ENCODE data around the gene ZBTB44.
"Not testable (repeated sequence)": the region's sequence is repeated elsewhere in the genome, so short reads cannot be mapped to it uniquely, and the experiment has no call there.

ZBTB44 gene

GRCh38 chr11:130310622-130311021 is 4.1 kb downstream of the ZBTB44 start:
- DNase-seq = no peak

DNA sequence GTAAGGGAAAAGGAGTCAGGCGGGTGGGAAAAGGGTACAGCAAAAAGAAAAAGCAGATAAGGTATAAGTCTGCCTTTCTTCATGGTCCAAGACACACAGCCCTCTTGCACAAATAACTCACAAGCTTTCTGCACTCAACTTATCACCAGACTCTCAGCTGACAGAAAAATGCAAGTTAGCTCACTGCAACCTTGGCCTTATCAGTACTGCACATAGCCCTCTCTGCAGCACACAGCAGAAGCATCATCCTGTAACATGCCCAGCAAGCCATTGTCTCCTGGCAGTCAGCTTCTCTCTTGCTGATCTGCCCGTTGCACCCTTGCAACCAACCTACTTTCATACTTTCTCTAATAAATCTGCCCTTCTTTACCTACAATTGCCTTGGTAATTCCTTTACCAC is 5.8 kb downstream of the ZBTB44 start:
- no peak for DNase-seq

- DNase-seq = no peak
Measured at GRCh38 chr11:130308059-130308458, 6.7 kb downstream of the ZBTB44 start.

DNA sequence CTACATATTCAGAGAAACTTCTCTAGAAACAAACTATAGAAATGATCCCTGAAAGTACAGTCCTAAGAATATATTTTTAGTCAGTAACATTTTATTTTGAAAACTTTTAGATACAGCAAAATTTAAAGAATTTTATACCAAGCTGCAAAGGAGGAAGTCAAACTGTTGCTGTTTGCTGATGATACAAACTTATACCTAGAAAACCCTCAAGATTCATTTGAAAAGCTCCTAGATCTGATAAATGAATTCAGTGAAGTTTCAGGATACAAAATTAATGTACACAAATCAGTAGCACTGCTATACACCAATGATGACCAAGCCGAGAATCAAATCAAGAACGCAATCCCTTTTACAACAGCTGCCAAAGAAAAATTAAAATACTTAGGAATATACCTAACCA is 10.1 kb downstream of the ZBTB44 start:
- no peak for DNase-seq

DNA sequence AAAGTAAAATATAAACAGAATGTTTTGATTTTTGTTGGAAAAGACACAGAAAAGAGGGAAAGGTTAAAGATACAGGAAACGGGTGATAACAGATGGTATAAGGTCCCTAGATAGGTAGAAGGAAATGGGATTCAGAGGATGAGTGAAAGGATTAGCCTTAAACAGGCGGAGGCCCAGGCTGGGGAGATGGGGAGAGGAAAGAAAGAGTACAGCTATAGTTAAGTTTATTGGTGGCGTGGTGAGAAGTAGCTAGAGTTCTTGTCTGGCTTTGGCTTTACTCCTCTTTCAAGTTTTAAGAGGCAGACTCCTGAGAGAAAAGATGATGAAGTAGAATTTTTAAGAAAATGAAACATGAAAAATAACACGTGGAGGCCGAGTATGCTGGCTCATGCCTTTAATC is 13.7 kb downstream of the ZBTB44 start:
- no peak for DNase-seq

GRCh38 chr11:130300567-130300966 is 14.2 kb downstream of the ZBTB44 start:
- no peak for DNase-seq

GRCh38 chr11:130299978-130300377 is 14.7 kb downstream of the ZBTB44 start:
- DNase-seq = no peak

DNA sequence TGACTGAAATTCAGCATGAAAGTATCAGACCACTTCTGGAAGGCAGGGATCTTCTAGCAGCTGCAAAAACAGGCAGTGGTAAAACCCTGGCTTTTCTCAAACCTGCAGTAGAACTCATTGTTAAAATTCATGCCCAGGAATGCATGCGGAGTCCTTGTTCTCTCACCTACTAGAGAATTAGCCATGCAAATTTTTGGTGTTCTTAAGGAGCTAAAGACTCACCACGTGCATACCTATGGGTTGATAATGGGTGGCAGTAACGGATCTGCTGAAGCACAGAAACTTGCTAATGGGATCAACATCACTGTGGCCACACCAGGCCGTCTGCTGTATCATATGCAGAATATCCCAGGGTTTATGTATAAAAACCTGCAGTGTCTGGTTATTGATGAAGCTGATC is 19.1 kb downstream of the ZBTB44 start:
- no peak for DNase-seq

GRCh38 chr11:130282111-130282510 is 32.6 kb downstream of the ZBTB44 start:
- no peak for DNase-seq

DNA sequence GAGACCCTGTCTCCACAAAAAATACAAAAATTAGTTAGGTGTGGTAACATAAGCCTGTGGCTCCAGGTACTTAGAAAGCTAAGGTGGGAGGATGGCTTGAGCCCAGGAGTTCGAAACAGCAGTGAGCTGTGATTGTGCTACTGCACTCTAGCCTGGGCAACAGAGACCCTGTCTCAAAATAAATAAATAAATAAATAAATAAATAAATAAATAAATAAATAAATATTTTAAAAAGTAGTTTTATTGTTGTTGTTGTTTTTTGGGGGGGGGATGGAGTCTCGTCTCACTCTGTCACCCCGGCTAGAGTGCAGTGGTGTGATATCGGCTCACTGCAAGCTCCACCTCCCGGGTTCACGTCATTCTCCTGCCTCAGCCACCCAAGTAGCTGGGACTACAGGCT is 33.4 kb downstream of the ZBTB44 start:
- not testable (repeated sequence) for DNase-seq

DNA sequence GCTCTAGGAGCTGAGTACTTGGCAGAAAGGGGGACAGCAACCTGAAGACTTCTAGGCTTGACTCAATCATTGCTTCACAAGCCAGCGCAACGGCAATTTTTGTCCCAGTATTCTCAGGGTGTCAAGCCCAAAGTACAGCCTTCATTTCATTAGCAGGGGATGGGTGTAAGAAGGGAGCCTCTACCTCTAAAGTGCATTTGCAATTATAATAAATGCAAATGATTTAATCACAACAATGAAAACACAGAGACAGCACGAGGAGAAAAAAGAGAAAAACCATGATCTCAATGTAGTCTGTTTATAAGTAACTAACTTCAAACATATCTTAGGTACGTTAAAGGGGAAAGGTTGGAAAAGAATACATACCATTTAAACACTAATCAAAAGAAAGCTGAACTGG is 34.7 kb downstream of the ZBTB44 start:
- DNase-seq = no peak

DNA sequence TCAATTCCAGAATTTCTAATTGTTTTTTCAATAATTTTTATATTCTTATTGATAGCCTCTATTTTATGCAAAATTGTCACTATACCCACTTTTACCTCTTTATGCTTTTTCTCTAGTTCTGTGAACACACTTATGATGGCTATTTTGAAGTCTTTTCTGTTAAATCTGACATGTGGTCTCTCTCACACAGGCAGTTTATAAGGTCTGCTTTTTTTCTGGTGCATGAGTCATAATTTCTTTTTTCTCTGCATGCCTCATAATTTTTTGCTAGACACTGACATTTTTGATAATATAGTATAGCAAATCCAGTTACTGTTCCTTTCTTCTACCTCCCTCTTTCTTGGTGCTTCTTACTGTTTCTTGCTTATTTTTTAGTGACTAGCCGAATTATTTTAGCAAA is 36.0 kb downstream of the ZBTB44 start:
- no peak for DNase-seq

DNA sequence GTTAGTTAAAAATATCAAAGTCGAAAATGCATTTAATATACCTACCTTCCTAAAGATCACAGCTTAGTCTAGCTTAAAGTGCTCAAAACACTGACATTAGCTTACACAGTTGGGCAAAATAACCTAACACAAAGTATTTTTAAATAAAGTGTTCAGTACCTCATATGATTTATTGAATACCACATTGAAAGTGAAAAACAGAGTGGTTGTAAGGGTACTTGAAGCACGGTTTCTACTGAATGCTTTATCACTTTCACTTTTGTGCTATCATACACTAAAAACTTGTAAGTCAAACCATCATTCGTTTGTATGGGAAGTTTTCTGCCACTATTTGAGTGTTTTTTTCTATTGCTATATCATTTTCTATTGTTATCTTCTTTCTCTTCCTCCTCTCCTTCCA is 36.6 kb downstream of the ZBTB44 start:
- no peak for DNase-seq

GRCh38 chr11:130272336-130272735 is 42.4 kb downstream of the ZBTB44 start:
- no peak for DNase-seq

GRCh38 chr11:130269326-130269943 is 45.3 kb downstream of the ZBTB44 start:
- no peak for DNase-seq

DNA sequence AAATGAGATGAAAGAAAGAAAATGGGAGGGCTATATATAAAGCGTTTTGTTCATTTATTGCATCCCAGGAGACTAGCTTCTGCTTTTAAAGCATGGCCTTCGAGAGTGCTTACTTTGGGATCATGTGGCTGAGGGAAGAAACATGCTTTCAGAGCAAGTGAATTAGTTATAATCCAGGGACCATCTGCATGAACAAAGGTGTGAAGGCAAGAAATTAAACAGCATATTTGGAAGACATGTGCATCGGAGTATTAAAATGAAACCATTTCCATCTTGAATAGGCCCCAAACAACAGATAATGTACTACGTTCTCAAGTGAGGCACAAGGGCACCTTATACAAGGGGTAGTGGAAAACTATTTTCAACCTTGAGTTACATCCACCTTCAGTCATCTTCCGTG is 51.4 kb downstream of the ZBTB44 start:
- no peak for DNase-seq

GRCh38 chr11:130262424-130262823 is 52.3 kb downstream of the ZBTB44 start:
- DNase-seq = no peak

GRCh38 chr11:130261571-130261970 is 53.1 kb downstream of the ZBTB44 start:
- DNase-seq = no peak

DNA sequence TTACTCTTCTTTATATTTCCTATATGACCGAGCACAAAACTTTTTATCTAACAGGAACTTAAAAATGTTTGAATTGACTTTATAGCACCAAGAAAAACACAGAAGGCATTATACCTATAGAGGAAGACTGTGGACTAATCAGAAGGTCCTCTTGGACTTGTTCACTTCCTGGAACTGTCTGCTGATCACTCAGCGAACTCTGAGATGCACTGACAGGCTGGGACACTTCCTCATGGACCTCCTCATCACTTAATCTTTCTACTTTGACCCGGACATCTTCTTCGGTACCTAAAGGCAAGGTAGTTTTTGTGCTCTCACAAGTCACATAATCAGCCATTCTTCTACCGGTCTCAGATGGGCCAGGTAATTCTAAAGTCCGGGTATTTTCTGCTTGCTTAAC is 54.0 kb downstream of the ZBTB44 start:
- no peak for DNase-seq

- DNase-seq = no peak
Measured at GRCh38 chr11:130260080-130260627, 54.6 kb downstream of the ZBTB44 start.

GRCh38 chr11:130251763-130252162 is 63.0 kb downstream of the ZBTB44 start:
- not testable (repeated sequence) for DNase-seq

DNA sequence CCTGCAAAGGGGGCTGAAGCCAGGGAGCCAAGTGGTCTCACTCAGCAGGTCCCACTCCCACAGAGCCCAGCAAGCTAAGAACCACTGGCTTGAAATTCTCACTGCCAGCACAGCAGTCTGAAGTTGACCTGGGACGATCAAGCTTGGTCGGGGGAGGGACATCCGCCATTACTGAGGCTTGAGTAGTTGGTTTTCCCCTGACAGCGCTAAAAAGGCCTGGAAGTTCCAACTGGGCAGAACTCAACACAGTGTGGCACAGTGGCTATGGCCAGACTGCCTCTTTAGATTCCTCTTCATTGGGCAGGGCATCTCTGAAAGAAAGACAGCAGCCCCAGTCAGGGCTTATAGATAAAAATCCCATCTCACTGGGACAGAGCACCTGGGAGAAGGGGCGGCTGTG is 64.8 kb downstream of the ZBTB44 start:
- DNase-seq = not testable (repeated sequence)

DNA sequence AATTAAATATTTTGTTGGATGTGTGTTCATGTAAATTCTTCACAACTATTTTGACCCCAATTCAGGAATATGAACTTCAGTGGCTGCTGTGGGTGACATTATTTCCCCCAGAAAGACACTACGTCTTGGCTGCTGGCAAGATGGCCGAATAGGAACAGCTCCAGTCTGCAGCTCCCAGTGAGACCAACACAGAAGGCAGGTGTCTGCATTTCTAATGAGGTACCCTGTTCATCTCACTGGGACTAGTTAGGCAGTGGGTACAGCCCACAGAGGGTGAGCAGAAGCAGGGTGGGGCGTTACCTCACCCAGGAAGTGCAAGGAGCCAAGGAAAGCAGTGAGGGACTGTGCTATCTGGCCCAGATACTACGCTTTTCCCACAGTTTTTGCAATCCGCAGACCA is 65.3 kb downstream of the ZBTB44 start:
- DNase-seq = no peak

DNA sequence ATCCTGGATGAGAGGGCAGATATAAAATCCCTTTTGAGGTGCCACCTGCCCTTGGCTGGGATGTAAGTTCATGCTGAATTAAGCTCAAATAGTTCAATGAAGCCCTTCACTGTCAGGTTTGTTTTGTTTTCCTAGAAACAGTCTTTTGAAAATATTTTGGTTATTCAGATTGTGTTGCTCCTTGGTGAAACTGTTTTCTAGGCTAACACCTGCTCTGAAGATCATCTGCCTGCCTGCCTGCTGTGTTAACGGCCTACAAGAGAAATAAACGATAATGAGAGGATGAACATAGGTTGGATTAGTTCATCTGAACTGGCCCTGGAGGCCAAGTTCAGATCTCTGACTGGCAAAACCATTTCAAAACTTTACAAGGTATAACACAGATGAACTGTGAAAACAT is 67.4 kb downstream of the ZBTB44 start:
- DNase-seq = no peak

GRCh38 chr11:130246738-130247137 is 68.0 kb downstream of the ZBTB44 start:
- no peak for DNase-seq

Measured in NCI-H748 treated with DMSO at 0.1 percent for 48 hours (cell line).